Measurements from ENCODE around the gene DCXR.

DCXR gene

GRCh38 chr17:81992306-81993102 is 45.0 kb downstream of the DCXR start:
- DNase-seq (ENCODE audit: low read depth, low spot score): no peak
- no peak overlapping the region for H3K4me3 ChIP-seq (ENCODE audit: low read length)

GRCh38 chr17:81991684-81992305 is 45.7 kb downstream of the DCXR start:
- no peak for DNase-seq (ENCODE audit: low read depth, low spot score)
- no peak overlapping the region for H3K4me3 ChIP-seq (ENCODE audit: low read length)

GRCh38 chr17:81990836-81991683 is 46.4 kb downstream of the DCXR start:
- H3K4me3 ChIP-seq (ENCODE audit: low read length): no peak overlapping the region
- DNase-seq (ENCODE audit: low read depth, low spot score): no peak

- DNase-seq (ENCODE audit: low read depth, low spot score): no peak
- no peak overlapping the region for H3K4me3 ChIP-seq (ENCODE audit: low read length)
Measured at GRCh38 chr17:81987161-81987770, 50.2 kb downstream of the DCXR start.

GRCh38 chr17:81986606-81987005 is 50.9 kb downstream of the DCXR start:
- no peak for DNase-seq (ENCODE audit: low read depth, low spot score)
- H3K4me3 ChIP-seq (ENCODE audit: low read length): no peak overlapping the region

Measured in Jurkat, Clone E6-1 (cell line).